GM21723 (cell line): Measurements from ENCODE around the gene ZNF860.
"Not testable (repeated sequence)": the region's sequence is repeated elsewhere in the genome, so short reads cannot be mapped to it uniquely, and the experiment has no call there.

Experiments used
- ATAC-seq: cut with Tn5 transposase; IDR thresholded peaks from one replicate; pipeline ENCODE4 v1.9.1; 2021; ENCODE audit warnings: mild to moderate bottlenecking, moderate library complexity; ENCODE audit not compliant: unreplicated experiment

ZNF860 gene

DNA sequence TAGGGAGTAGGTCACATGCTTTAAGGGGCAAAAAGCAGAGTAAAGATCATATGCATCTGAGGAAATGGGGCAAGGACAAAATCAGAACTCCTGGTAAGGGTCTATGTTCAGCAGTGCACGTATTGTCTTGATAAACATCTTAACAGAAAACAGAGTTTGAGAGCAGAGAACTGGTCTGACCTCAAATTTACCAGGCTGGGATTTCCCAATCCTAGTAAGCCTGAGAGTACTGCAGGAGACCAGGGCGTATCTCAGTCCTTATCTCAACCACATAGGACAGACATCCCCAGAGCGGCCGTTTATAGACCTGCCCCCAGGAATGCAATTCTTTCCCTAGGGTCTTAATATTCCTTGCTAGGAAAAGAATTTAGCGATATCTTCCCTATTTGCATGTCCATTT is 13.5 kb downstream of the ZNF860 start:
- not testable (repeated sequence) for ATAC-seq

DNA sequence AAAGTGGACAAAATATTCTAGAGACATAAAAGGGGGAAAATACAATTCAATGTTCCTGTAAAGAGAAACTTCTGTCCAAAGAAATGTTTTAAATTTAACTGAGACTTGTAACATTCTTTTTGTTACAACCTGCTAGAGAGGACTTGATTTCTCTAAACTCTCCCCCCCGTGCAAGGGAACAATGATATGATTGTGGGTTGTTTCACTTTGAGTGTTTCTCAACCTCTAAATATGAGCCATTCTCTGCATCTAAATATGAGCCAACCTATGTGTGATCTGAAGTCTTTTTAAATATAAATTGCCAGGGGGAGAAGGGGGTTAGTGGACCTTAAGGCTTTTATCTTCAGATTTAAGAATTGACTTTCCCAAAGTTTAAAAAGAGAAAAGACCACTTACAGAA is 14.6 kb downstream of the ZNF860 start:
- no peak for ATAC-seq

DNA sequence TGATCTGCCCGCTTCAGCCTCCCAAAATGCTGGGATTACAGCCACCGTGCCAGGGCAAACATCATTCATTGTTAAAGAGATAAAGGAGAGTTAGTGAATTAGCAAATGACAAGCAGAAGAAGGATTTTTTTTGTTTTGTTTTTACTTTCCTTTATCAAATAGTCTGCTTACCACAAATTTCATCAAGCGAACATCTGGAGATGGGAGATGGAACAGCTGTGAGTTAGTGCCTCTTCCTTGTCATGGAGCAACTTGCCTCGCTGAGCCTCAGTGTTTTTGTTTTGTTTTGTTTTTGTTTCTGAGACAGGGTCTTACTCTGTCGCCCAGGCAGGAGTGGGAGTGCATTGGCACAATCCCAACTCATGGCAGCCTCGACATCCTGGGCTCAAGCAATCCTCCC is 15.9 kb downstream of the ZNF860 start:
- no peak for ATAC-seq

DNA sequence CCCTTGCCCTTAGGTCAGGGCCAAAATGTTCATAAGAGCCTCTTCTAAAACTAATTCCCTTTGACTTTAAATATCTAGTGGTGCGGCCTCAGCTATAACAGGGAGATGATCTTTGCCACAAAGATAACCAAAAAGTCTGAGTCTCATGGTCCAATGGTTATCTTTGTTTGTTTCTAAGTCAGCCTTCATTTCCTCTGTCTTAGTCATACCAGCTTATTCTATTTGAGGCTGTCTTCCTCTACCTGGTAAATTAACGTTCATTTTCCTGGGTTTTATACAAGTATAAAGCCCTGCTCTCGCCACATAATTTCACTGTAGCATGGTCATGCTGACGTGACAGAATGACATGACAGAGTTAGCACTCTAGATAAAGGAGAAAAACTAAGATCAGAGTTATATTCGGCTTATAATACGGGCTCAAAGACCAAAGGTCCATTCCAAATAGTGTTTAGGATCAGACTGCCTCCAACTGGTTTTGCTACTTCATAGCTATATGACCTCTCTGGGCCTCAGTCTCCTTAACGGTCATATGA is 18.4 kb downstream of the ZNF860 start:
- no peak for ATAC-seq

DNA sequence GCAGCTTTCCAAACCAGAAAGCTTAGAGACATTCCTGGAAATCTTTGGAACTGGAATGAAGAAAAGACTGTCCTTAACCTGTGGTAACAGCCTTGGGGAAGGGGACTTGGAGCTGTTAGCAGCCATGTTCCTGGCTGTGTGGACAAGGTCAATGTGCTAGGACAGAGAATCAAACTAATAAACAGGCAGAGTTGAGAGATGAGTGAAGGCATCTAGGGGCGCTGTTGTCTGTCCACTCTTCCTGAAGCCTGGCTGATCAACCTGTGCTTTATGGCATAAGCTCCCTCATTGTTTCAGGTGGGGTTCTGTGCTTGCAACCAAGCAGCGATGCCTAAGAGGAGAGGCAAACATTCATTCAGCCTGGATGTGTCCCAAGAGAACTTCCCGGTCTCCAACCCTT is 19.3 kb downstream of the ZNF860 start:
- ATAC-seq: no peak

DNA sequence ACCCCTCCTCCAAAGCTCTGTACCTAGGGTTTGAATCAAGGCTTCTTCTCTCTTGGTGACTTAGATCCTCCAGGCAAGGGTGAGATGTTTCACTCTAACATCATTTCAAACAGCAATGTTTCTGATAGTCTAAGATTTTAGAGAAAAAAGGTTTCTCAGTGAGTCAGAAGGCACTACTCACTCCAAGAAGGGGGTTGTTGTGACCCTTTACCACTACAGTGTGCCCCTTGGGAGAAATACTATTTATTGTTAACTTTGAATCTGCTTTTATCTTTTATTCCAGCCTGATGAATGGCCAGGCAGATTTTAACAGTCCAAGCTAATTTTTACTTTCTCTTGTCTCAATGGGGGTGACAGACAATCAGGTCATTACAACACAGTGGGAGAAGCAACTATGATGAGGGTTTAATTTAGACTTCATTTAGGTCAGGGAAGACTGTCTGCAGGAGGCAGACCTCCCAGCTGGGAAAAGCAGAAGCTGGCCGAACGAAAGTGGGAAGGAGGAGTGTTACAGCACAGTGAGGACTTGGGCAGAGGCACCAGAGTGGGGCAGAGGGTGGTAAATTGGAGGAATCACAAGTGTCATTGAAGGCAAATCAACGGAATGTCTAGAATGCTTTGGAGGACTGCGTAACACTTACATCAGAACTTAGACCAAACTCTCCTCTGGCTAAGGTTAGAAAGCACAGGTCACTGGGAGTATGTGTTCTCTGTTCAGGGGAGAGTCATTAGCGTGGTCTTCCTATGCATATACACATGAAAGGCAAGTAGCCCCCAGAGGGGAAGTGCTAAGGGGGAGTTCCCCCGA is 21.2 kb downstream of the ZNF860 start:
- no peak for ATAC-seq

DNA sequence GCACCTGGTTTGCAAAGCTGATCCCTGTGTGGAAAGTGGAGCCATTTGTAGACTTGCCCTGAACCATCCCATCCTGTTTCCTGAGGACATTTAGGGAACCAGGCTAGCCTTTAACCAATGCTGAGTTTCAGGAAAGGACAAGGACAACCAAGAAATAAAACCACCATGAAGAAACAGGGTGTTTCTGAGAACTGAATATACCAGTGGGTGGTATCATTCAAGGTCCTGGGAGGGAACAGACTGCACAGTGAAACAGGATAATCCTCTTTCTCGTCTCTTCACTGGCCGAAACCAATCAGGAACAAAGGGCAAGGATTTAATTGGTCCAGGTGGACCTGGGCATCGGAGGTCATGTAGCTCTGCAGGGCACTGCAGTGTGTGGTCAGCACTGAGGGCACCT is 21.8 kb downstream of the ZNF860 start:
- ATAC-seq: no peak

DNA sequence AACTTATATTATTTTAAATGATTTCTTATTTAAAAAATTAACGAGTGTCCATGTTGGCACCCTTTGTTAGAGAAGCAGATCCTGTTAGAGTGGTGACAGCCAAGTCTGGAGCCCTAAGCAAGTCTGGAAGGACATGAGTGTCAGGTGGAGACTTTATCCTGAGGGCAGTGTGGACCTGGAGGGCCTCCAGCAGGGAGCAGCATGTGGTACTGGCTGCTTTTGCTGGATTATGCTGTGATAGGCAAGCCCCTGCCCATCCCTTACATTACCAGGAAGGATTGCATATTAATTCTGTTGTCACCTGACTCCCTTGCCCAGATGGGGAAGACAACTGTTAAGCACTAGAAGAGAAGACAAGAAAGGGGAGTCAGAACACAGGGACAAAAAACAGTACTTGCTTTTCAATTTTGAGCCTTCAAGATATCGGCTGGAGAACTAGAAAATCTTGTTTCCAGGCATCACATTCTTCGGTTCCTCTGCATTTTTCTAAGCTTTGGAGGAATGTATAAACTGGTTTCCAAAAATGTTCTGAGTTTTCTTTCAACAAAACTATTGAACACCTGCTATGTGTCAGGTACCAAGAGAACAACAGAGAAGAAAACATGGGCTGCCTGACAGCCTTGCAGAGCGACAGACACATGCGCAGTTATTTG is 22.7 kb downstream of the ZNF860 start:
- no peak for ATAC-seq

DNA sequence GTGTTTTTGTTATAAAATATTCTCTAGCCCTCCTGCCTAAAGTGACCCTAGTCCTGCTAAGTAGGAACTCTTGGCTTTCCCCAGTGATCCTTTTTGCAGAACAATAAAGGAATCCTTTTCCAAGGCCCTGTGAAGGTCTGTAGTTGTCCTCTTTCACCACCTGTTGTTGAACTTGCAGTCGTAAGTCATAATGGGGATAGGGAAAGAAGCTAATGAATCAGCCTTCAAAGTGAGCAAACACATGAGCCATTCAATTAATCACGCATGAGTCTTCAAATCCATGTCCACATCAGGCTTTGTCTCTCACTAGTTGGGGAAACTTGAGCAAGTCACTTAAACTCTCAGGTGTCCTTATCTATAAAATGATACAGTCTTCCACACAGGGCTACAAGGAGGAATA is 27.6 kb downstream of the ZNF860 start:
- ATAC-seq: no peak

DNA sequence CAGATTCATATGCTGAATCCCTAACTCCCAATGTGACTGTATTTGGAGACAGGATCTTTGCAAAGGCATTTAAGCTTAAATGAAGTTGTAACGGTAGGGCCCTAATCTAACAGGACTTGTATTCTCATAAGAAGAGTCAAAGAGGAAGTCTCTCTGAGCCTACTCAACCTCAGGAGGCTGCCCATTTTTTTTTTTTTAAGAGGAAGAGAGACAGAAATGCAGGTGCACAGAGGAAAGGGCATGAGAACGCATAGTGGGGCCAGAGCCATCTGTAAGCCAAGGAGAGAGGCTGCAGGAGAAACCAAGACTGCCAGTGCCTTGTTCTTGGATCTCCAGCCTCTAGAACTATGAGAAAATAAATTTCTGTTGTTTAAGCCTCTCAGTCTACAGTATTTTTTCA is 28.4 kb downstream of the ZNF860 start:
- no peak for ATAC-seq

DNA sequence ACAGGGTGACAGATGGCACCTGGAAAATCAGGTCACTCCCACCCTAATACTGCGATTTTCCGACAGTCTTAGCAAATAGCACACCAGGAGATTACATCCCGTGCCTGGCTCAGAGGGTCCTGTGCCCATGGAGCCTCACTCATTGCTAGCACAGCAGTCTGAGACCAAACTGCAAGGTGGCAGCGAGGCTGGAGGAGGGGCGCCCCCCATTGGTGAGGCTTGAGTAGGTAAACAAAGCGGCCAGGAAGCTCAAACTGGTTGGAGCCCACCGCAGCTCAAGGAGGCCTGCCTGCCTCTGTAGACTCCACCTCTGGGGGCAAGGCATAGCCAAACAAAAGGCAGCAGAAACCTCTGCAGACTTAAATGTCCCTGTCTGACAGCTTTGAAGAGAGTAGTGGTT is 29.1 kb downstream of the ZNF860 start:
- ATAC-seq: not testable (repeated sequence)

DNA sequence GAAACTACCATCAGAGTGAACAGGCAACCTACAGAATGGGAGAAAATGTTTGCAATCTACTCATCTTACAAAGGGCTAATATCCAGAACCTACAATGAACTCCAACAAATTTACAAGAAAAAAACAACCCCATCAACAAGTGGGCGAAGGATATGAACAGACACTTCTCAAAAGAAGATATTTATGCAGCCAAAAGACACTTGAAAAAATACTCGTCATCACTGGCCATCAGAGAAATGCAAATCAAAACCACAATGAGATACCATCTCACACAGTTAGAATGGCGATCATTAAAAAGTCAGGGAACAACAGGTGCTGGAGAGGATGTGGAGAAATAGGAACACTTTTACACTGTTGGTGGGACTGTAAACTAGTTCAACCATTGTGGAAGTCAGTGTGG is 34.1 kb downstream of the ZNF860 start:
- ATAC-seq: not testable (repeated sequence)

DNA sequence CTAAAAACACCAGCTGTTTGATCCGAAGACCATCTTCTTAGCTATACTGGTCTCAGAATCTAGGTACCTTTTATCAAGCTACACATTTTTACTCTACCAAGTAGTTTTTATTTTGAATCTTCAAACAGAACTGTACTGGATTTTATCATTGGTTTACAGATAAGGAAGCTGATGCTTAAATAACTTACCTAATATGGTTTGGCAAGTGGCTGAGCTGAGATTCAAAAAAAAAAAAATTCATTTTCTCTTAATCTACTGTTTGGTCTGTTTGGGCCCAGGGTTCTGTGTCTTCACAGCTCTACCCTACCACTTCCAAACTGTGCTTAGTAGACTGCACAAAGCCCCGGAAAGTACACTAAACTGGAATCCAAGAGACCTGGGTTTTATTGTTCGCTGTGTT is 35.7 kb downstream of the ZNF860 start:
- no peak for ATAC-seq

DNA sequence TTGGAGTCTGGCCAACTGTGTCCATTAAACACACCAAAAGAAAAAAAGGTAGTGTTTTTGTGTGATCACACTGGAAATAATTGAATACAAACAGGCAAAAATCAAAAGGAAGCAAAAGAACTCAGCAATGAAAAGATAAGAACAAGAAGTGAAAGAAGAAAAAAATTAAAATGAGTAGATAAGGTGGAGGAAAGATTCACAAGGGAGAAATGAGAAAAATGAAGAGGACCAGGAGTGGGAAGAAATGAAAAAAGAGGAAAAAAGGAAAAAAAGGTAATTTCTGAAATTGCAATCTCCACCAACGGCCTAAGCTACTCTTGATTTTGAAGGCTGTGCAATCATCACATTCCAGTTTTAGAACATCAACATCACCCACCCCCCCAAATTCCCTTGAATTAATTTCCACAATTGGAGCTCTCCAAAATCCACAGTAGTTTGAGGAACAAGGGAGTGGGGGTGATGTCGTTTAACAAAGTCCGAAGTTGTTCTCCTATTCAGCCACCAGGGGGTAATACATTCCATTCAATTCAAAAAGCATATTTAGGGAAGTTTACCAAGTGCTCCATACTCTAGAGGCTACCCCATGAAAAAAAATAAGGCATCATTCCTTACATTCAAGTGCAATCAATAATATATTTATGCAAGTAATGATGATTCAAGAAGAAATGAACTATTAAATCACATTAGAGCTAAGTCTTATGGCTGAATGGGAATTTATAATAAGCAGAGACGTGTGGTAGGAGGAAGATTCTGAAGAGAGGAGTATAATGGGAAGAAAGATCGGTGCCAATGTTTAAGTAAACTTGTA is 37.4 kb downstream of the ZNF860 start:
- ATAC-seq: no peak

DNA sequence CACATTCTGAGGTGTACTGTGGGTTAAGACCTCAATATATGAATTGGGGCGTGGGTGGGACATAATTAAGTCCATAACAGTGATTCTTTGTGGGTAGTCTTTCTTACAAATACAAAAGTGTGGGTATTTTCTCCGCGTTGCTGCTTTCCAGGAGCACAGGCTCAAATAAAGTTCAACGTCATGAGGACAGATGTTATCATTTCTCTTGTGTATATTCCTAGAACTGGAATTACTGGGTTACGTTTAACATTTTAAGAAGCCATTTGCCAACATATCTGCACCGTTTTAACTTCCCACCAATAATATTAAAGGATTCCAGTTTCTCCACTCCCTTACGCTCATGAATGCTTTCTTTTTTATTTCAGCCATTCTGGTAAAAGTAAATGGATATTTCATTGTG is 39.6 kb downstream of the ZNF860 start:
- ATAC-seq: no peak

DNA sequence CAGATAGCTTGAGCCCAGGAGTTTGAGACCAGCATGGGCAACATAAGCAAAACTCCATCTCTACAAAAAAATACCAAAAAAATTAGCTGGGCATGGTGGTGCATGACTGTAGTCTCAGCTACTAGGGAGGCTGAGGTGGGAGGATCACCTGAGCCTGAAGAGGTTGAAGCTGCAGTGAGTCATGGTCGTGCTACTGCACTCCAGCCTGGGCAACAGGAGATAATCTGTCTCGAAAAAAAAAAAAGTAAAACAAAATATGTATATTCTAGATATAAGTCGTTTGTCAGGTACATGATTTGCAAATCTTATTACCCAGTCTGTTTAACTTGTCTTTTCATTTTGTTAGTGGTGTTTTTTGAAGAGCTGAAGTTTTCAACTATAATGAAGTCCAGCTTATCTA is 40.2 kb downstream of the ZNF860 start:
- no peak for ATAC-seq

DNA sequence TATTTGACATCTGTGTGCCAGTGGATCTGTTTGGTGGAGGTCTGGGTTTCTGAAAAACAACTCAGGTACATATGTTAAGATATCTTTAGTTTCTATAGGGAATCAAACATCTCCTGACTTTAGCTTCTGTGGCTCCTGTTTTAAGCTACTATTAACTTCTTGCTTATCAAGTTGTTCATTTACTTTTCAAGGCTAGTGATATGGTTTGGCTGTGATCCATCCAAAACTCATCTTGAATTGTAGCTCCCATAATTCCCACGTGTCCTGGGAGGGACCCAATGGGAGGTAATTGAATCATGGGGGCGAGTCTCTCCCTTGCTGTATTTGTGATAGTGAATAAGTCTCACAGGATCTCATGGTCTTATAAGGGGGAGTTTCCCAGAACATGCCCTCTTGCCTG is 41.4 kb downstream of the ZNF860 start:
- no peak for ATAC-seq

DNA sequence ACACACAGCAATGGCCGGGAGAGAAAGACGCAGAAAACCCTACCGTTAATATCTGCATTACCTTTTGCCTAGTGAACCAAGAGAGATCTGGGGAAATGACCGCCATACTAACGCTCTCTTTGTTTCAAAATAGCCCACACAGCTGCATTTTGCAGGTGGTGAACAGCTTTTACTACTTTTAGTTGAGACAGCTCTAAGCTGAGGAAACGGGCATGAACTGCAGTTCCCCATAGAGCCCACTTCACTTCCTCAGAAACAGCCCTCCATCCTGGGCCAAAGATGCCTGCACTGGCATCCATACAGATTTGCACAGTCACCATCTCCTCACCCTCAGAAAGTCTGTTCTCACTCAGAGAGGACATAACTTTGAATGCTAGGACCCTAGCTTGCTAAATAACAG is 45.0 kb downstream of the ZNF860 start:
- no peak for ATAC-seq

DNA sequence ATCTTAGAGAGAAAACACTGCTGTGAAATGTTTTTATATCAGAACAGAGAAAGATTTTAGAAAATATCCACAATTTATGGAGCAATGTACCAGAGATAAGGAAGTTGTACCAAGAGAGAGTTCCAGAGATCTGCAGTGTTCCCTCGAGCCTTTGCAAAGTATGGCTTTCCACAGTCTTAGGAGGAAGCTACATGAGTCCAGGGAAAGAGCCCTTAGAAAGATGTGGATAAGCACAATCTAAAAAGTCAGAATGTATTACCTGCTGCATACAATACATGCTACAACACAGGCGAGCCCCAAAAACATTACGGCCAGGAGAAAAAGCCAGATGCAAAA is 56.4 kb downstream of the ZNF860 start:
- ATAC-seq: no peak

DNA sequence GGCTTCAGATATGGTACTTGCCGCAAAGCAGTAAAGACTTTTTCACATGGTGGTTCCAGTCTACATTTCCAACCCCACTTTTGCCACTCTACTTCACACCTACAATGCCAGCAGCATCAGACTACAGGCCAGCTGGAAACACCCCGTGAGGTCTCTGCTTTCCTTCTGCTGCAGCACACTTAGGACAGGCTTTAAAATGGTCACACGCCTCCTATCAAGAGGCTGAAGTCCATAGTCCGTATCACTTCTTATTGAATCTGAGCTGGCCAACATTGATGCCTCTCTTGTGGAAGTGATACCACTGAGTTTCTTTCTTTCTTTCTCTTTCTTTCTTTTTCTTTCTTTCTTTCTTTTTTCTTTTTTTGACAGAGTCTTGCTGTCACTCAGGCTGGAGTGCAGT is 59.8 kb downstream of the ZNF860 start:
- no peak for ATAC-seq
